Keratinocyte (primary cell): ENCODE measurements around the gene RASA3. TPM values are rescaled to one million over a fixed set of nuclear protein-coding genes. Genes with fewer than 3 reads are reported as not detected.

ENCODE experiments used
- DNase-seq: peaks from one replicate; pipeline ENCODE4 v3.0.0-alpha.2; 2011; ENCODE audit warnings: low read depth, missing footprints, low spot score
- FAIRE-seq: peaks from 2 replicates; lab custom pipeline; 2011; peaks lifted over from hg19 to GRCh38; lab: Jason Lieb, UNC
- H2AFZ ChIP-seq: 2 replicates; pipeline ENCODE4 v1.6.0; 2012; ENCODE audit warnings: low read length, control low read depth, inconsistent platforms; ENCODE audit not compliant: control insufficient read depth
- H3K27ac ChIP-seq: 2 replicates; pipeline ENCODE4 v1.5.1; 2011; ENCODE audit warnings: low read length; ENCODE audit not compliant: control insufficient read depth, insufficient read depth
- H3K27me3 ChIP-seq: 3 replicates; pipeline ENCODE4 v1.6.0; 2011; ENCODE audit warnings: low read length; ENCODE audit not compliant: control insufficient read depth, insufficient read depth; ENCODE audit errors: extremely low read depth
- H3K36me3 ChIP-seq, 2 experiments: 2 replicates in 1 of 2; 3 replicates in 1 of 2; pipeline ENCODE4 v1.5.1; 2011; ENCODE audit warnings: low read length in 2 of 2, mild to moderate bottlenecking in 1 of 2; ENCODE audit not compliant: control insufficient read depth in 2 of 2, insufficient read depth in 2 of 2; ENCODE audit errors: extremely low read depth in 1 of 2
- H3K4me1 ChIP-seq: 3 replicates; pipeline ENCODE4 v1.5.1; 2011; ENCODE audit warnings: low read length; ENCODE audit not compliant: control insufficient read depth, insufficient read depth; ENCODE audit errors: extremely low read depth
- H3K4me2 ChIP-seq: 3 replicates; pipeline ENCODE4 v1.6.0; 2011; ENCODE audit warnings: low read depth, low read length; ENCODE audit not compliant: control insufficient read depth, insufficient read depth; ENCODE audit errors: extremely low read depth
- H3K4me3 ChIP-seq, 3 experiments: fragments of 200-600 bp in 1 of 3; sonication (generic) in 1 of 3; 2 replicates in 2 of 3; 3 replicates in 1 of 3; pipeline ENCODE4 v1.5.1; 2011 to 2016; ENCODE audit warnings: low read length in 3 of 3, mild to moderate bottlenecking in 3 of 3, control low read depth in 2 of 3, inconsistent platforms in 1 of 3, low read depth in 1 of 3, mixed read lengths in 1 of 3, mixed run types in 1 of 3, moderate library complexity in 1 of 3; ENCODE audit not compliant: control insufficient read depth in 2 of 3, insufficient read depth in 2 of 3; ENCODE audit errors: extremely low read depth in 1 of 3
- H3K79me2 ChIP-seq: 2 replicates; pipeline ENCODE4 v1.6.0; 2012; ENCODE audit warnings: low read length; ENCODE audit not compliant: control insufficient read depth, insufficient read depth
- H3K9ac ChIP-seq: 3 replicates; pipeline ENCODE4 v1.6.0; 2011; ENCODE audit warnings: low read length; ENCODE audit not compliant: control insufficient read depth, insufficient read depth; ENCODE audit errors: extremely low read depth
- H3K9me1 ChIP-seq: 3 replicates; pipeline ENCODE4 v1.6.0; 2011; ENCODE audit warnings: low read length; ENCODE audit not compliant: control insufficient read depth, insufficient read depth; ENCODE audit errors: extremely low read depth
- H3K9me3 ChIP-seq: 2 replicates; pipeline ENCODE4 v1.5.1; 2012; ENCODE audit warnings: low read depth, low read length; ENCODE audit not compliant: control insufficient read depth
- H4K20me1 ChIP-seq: 3 replicates; pipeline ENCODE4 v1.6.0; 2011; ENCODE audit warnings: low read length; ENCODE audit not compliant: control insufficient read depth, insufficient read depth; ENCODE audit errors: extremely low read depth
- CTCF ChIP-seq, 3 experiments: IDR thresholded peaks in 1 of 3; conservative IDR thresholded peaks in 1 of 3; optimal IDR thresholded peaks in 1 of 3; 2 replicates in 2 of 3; 3 replicates in 1 of 3; pipeline versions ENCODE3 to v1.5.1; 2011; ENCODE audit warnings: low read length in 3 of 3, mild to moderate bottlenecking in 3 of 3, moderate library complexity in 2 of 3, control low read depth in 1 of 3, inconsistent platforms in 1 of 3; ENCODE audit not compliant: insufficient read depth in 2 of 3; ENCODE audit errors: extremely low read depth in 1 of 3
- EZH2 ChIP-seq: IDR thresholded peaks from one replicate; pipeline ENCODE4 v1.6.1; 2012; ENCODE audit warnings: inconsistent platforms, mild to moderate bottlenecking, low read length, moderate library complexity
- dilution Hi-C: fragments of 300-500 bp; cut with MboI; formaldehyde crosslinking; loops from one replicate; pipeline ENCODE4 v1.7.0; 2020; ENCODE audit warnings: low sequenced_read_pairs; ENCODE audit not compliant: extremely low pct_ligation_motif_present
- polyA plus RNA-seq, 5 experiments: library from polyadenylated mRNA; depleted of rRNA in 3 of 5; stranded (reverse) in 3 of 5; stranded (forward) in 1 of 5; unstranded in 1 of 5; fragments of >200 nt; gene quantifications; 1 replicate in 1 of 5; 2 replicates in 3 of 5; 3 replicates in 1 of 5; pipeline versions ENCODE4 v1.2.1 to v1.2.3, GENCODE V29; 2011 to 2012; ENCODE audit warnings: missing spikeins in 2 of 5, low read depth in 1 of 5, low replicate concordance in 1 of 5

RASA3 gene
- polyA plus RNA-seq, 1 donor (not counting 4 experiments of a cell fraction or from before 2014, with no cell fraction given), result 4.1 TPM

GRCh38 chr13:114074671-114075315 lies 57.6 kb downstream of the RASA3 start:
- no peak for DNase-seq
- FAIRE-seq, result no peak
- Histone ChIP-seq H3K4me1 (peaks cover 14% of the 10 kb centered on the region), H3K27ac (no peak overlapping the region), H3K4me2 (no peak overlapping the region), H3K9ac (no peak overlapping the region), H3K9me1 (peaks cover 3% of the 10 kb centered on the region), H3K36me3 (no peaks in the 10 kb centered on the region), H3K9me3 (no peaks in the 10 kb centered on the region), H3K27me3 (no peaks in the 10 kb centered on the region), H3K4me3 (no peak overlapping the region), H2AFZ (no peak overlapping the region), H4K20me1 (no peaks in the 10 kb centered on the region), H3K79me2 (peaks cover 3% of the 10 kb centered on the region)
- dilution Hi-C loops, result loop anchor here (10.0 kb wide), 1 partner anchor 50 kb away; no protein-coding TSS in a partner anchor
- TF ChIP-seq CTCF (optimal IDR thresholded peaks at IDR 0.05 in 1 of 3, IDR thresholded peaks at IDR 0.05 in 1 of 3, conservative IDR thresholded peaks at IDR 0.05 in 1 of 3; ENCODE audit: extremely low read depth in 1 of 3, insufficient read depth in 2 of 3, low read length in 3 of 3) (no peak), EZH2 (no peak)

- Histone ChIP-seq H4K20me1 (no peaks in the 10 kb centered on the region), H3K36me3 (no peaks in the 10 kb centered on the region), H3K79me2 (peaks cover 3% of the 10 kb centered on the region), H3K9me1 (peaks cover 3% of the 10 kb centered on the region), H3K4me2 (no peak overlapping the region), H3K4me1 (peaks cover 12% of the 10 kb centered on the region), H3K9me3 (no peaks in the 10 kb centered on the region), H3K27me3 (no peaks in the 10 kb centered on the region), H3K4me3 (no peak overlapping the region), H3K9ac (no peak overlapping the region), H2AFZ (no peak overlapping the region), H3K27ac (no peak overlapping the region)
- dilution Hi-C loops, result loop anchor here (10.0 kb wide), 1 partner anchor 51 kb away; no protein-coding TSS in a partner anchor
- no peak for DNase-seq
- no peak for TF ChIP-seq CTCF (optimal IDR thresholded peaks at IDR 0.05 in 1 of 3, IDR thresholded peaks at IDR 0.05 in 1 of 3, conservative IDR thresholded peaks at IDR 0.05 in 1 of 3; ENCODE audit: extremely low read depth in 1 of 3, insufficient read depth in 2 of 3, low read length in 3 of 3)
- no peak for TF ChIP-seq EZH2
- FAIRE-seq, result no peak
These were observed 58.4 kb downstream of the RASA3 start for GRCh38 chr13:114073881-114074612.
